ENCODE data around the gene SSX2IP.
"Not testable (repeated sequence)": the region's sequence is repeated elsewhere in the genome, so short reads cannot be mapped to it uniquely, and the experiment has no call there.

SSX2IP gene

GRCh38 chr1:84619383-84620102 lies 70.7 kb downstream of the SSX2IP start:
- peak; percentile 46 for DNase-seq (ENCODE audit: low read depth)

GRCh38 chr1:84617349-84617748 lies 72.9 kb downstream of the SSX2IP start:
- DNase-seq (ENCODE audit: low read depth) = no peak

GRCh38 chr1:84615790-84616189 lies 74.5 kb downstream of the SSX2IP start:
- no peak for DNase-seq (ENCODE audit: low read depth)

GRCh38 chr1:84613887-84614286 lies 76.4 kb downstream of the SSX2IP start:
- no peak for DNase-seq (ENCODE audit: low read depth)

GRCh38 chr1:84613026-84613425 lies 77.2 kb downstream of the SSX2IP start:
- DNase-seq (ENCODE audit: low read depth) = no peak

- DNase-seq (ENCODE audit: low read depth) = no peak
Measured at GRCh38 chr1:84611796-84612195, 78.5 kb downstream of the SSX2IP start.

GRCh38 chr1:84611091-84611490 lies 79.2 kb downstream of the SSX2IP start:
- DNase-seq (ENCODE audit: low read depth) = no peak

- no peak for DNase-seq (ENCODE audit: low read depth)
Measured at GRCh38 chr1:84606977-84607376, 83.3 kb downstream of the SSX2IP start.

- no peak for DNase-seq (ENCODE audit: low read depth)
Measured at GRCh38 chr1:84605157-84605556, 85.1 kb downstream of the SSX2IP start.

GRCh38 chr1:84603941-84604830 lies 86.1 kb downstream of the SSX2IP start:
- DNase-seq (ENCODE audit: low read depth) = peak; percentile 86

GRCh38 chr1:84603223-84603622 lies 87.0 kb downstream of the SSX2IP start:
- no peak for DNase-seq (ENCODE audit: low read depth)

- DNase-seq (ENCODE audit: low read depth) = no peak
Measured at GRCh38 chr1:84600796-84601195, 89.5 kb downstream of the SSX2IP start.

- peak; percentile 35 for DNase-seq (ENCODE audit: low read depth)
Measured at GRCh38 chr1:84598846-84599741, 91.2 kb downstream of the SSX2IP start.

GRCh38 chr1:84598418-84598817 lies 91.8 kb downstream of the SSX2IP start:
- DNase-seq (ENCODE audit: low read depth) = no peak

- DNase-seq (ENCODE audit: low read depth) = no peak
Measured at GRCh38 chr1:84597011-84597410, 93.2 kb downstream of the SSX2IP start.

- not testable (repeated sequence) for DNase-seq (ENCODE audit: low read depth)
Measured at GRCh38 chr1:84594959-84595358, 95.3 kb downstream of the SSX2IP start.

All from GM04504 (cell line).